Activated CD4-positive, alpha-beta T cell treated with anti-CD3 and anti-CD28 coated beads, Interleukin-2, amount 50 U/mL, for 24 hours (primary cell): ENCODE measurements around the gene TBC1D9B.

Source experiments
- DNase-seq, 2 donors: peaks; one replicate each; pipeline ENCODE4 v3.0.0-alpha.2; 2020; ENCODE audit warnings: low read depth in 1 of 2, low spot score in 1 of 2

Gene TBC1D9B

GRCh38 chr5:179908528-179908927 is 831 bp upstream of the TBC1D9B start:
- no peak for DNase-seq

GRCh38 chr5:179906795-179907555 is 722 bp downstream of the TBC1D9B start:
- no peak for DNase-seq

DNA sequence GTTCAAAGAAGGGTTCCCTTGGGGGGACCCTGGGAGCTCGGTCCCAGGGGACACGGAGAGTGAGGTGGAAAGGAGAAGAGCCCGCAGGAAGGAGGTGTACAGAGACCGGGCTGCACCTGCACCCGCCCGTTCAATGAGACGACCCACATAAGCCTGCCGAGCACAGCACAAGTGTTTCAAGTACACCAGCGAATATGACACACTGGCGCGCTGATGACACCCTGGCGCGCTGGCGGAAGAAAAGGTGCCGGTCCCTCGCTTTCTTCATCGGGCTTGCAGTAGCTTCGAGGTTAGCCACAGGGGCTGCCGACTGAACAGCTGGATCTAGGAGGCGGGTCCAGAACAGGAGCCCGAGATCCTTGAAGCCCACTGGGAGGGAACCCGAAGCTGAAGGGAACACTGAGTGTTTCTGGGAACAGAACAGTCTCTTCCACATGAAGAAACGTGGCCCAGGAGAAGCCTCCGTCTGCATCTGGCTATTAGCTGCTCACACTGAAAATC is 1.4 kb downstream of the TBC1D9B start:
- DNase-seq = no peak

- no peak for DNase-seq
Measured at GRCh38 chr5:179905161-179905560, 2.5 kb downstream of the TBC1D9B start.

DNA sequence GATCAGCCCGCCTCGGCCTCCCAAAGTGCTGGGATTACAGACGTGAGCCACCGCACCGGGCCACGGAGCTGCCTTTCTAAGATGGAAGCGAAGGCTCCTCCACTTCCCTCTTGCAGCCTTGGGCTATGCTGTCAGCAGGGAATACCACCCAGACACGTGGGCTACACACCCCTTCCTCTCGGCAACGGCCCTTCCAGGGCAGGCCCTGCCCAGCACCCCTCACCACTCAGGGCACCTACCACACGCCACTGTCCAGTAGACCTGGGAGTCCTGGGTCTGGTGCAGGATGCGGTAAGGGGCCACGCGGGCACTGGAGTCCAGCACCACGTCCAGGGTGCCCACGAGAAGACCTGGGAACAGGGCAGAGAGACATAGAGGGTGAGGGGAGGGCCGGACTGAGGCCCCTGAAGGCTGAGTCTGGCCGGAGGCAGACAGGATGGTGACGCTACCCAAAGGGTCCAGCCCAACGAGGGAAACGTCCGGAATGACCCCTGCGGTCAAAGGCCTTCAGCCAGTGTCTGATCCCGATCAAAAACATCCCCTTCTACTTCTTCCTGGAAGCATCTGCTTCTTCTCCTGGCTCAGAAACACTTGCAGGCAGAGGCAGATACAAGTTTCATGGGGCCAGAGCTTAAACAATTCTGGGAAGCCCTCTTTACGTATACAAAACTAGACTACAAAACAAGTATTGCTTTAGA is 3.1 kb downstream of the TBC1D9B start:
- DNase-seq = no peak

DNA sequence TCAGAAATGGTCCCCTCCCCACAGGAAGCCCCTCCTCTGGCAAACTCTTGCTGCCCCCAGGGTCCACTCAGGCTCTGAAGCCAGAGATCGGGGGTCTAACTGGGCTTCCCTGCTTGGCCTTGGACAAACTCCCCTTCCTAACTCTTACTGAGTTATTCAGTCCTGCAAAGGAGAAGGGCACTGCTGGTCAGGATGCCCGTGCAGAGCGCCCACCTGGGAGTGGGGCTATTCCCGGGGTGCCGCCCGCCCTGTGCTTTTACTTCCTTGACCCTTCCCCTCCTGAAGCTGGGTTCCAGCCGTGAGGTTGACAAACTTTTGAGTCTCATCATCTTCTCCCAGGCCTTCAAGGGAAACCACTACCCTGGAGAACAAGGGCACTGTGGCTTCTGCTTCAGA is 4.9 kb downstream of the TBC1D9B start:
- no peak for DNase-seq

- no peak for DNase-seq
Measured at GRCh38 chr5:179901915-179902762, 5.6 kb downstream of the TBC1D9B start.

DNA sequence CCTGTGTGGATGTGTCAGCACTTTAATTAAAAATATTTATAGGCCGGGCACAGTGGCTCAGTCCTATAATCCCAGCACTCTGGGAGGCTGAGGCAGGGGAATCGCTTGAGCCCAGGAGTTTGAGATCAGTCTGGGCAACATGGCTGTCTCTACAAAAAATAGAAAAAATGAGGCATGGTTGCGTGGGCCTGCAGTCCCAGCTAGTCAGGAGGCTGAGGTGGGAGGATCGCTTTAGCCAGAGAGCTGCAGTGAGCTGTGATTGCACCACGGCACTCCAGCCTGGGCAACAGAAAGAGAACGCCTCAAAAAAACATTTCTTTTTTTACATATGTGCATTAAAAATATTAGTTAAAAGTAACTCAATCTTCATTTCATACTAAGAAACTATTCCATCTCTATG is 6.2 kb downstream of the TBC1D9B start:
- DNase-seq = no peak

GRCh38 chr5:179900711-179901110 is 7.0 kb downstream of the TBC1D9B start:
- DNase-seq = no peak

- DNase-seq = no peak
Measured at GRCh38 chr5:179900206-179900605, 7.5 kb downstream of the TBC1D9B start.

- DNase-seq = no peak
Measured at GRCh38 chr5:179895861-179896260, 11.8 kb downstream of the TBC1D9B start.

- DNase-seq = no peak
Measured at GRCh38 chr5:179893958-179894895, 13.5 kb downstream of the TBC1D9B start.

GRCh38 chr5:179893076-179893957 is 14.4 kb downstream of the TBC1D9B start:
- DNase-seq = no peak

- no peak for DNase-seq
Measured at GRCh38 chr5:179892255-179892654, 15.4 kb downstream of the TBC1D9B start.

- no peak for DNase-seq
Measured at GRCh38 chr5:179890751-179891682, 16.7 kb downstream of the TBC1D9B start.

DNA sequence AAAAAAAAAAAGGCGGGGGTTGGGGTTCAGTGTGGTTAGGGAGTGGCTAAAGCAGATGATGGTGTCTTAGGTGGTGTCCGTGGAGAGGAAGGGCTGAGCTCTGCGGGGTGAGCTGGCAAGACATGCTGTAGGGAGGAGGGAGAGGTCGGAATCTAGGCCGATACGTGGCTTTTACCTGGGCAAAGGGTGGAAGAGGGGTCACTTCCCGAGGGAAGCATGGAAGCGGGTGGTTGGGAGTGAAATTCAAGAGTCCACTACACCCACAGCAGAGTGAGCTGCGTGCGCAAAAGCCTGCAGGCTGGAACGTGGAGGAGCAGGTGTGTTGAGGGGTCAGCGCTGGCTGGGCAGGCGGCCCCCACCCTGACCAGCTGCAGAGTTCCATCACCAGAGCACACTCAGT is 17.8 kb downstream of the TBC1D9B start:
- no peak for DNase-seq

GRCh38 chr5:179887802-179888201 is 19.9 kb downstream of the TBC1D9B start:
- DNase-seq = no peak

DNA sequence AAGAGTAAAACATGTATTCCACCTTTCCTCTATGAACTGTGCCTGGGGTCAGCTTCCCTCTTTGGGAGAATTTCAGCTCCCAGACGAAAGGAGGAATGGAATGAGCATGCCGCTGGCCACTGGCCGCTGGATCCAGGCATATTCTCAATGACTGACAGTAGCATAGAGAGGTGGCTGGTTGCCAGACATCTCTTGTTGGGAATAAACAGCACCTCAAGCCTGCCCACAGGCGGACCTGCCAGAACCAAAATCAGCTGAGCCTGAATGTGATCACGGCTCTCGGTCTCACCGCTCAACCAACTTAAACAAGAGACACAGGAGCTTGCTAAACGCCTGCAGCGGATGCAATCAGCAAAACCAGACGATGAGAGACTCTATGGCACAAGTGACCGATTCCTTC is 20.6 kb downstream of the TBC1D9B start:
- no peak for DNase-seq
